ENCODE data around the gene LRP5.

- TF ChIP-seq CTCF (IDR thresholded peaks at IDR 0.05): no peak
- TF ChIP-seq ZBTB21 (CRISPR knock-in tag; IDR thresholded peaks at IDR 0.05; ENCODE audit: borderline replicate concordance): no peak
- TF ChIP-seq, protein P1, sequence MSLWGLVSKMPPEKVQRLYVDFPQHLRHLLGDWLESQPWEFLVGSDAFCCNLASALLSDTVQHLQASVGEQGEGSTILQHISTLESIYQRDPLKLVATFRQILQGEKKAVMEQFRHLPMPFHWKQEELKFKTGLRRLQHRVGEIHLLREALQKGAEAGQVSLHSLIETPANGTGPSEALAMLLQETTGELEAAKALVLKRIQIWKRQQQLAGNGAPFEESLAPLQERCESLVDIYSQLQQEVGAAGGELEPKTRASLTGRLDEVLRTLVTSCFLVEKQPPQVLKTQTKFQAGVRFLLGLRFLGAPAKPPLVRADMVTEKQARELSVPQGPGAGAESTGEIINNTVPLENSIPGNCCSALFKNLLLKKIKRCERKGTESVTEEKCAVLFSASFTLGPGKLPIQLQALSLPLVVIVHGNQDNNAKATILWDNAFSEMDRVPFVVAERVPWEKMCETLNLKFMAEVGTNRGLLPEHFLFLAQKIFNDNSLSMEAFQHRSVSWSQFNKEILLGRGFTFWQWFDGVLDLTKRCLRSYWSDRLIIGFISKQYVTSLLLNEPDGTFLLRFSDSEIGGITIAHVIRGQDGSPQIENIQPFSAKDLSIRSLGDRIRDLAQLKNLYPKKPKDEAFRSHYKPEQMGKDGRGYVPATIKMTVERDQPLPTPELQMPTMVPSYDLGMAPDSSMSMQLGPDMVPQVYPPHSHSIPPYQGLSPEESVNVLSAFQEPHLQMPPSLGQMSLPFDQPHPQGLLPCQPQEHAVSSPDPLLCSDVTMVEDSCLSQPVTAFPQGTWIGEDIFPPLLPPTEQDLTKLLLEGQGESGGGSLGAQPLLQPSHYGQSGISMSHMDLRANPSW (CRISPR knock-in tag; conservative IDR thresholded peaks at IDR 0.05; ENCODE audit: low read depth): no peak
- no peak for TF ChIP-seq JUN (CRISPR knock-in tag; IDR thresholded peaks at IDR 0.05)
- TF ChIP-seq, protein P2, sequence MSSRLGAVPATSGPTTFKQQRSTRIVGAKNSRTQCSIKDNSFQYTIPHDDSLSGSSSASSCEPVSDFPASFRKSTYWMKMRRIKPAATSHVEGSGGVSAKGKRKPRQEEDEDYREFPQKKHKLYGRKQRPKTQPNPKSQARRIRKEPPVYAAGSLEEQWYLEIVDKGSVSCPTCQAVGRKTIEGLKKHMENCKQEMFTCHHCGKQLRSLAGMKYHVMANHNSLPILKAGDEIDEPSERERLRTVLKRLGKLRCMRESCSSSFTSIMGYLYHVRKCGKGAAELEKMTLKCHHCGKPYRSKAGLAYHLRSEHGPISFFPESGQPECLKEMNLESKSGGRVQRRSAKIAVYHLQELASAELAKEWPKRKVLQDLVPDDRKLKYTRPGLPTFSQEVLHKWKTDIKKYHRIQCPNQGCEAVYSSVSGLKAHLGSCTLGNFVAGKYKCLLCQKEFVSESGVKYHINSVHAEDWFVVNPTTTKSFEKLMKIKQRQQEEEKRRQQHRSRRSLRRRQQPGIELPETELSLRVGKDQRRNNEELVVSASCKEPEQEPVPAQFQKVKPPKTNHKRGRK (CRISPR knock-in tag; IDR thresholded peaks at IDR 0.05; ENCODE audit: borderline replicate concordance): no peak
- TF ChIP-seq MLX (CRISPR knock-in tag; IDR thresholded peaks at IDR 0.05): no peak
- no peak for TF ChIP-seq GRHL2 (CRISPR knock-in tag; IDR thresholded peaks at IDR 0.05; ENCODE audit: insufficient replicate concordance, severe bottlenecking)
- TF ChIP-seq, protein P3, sequence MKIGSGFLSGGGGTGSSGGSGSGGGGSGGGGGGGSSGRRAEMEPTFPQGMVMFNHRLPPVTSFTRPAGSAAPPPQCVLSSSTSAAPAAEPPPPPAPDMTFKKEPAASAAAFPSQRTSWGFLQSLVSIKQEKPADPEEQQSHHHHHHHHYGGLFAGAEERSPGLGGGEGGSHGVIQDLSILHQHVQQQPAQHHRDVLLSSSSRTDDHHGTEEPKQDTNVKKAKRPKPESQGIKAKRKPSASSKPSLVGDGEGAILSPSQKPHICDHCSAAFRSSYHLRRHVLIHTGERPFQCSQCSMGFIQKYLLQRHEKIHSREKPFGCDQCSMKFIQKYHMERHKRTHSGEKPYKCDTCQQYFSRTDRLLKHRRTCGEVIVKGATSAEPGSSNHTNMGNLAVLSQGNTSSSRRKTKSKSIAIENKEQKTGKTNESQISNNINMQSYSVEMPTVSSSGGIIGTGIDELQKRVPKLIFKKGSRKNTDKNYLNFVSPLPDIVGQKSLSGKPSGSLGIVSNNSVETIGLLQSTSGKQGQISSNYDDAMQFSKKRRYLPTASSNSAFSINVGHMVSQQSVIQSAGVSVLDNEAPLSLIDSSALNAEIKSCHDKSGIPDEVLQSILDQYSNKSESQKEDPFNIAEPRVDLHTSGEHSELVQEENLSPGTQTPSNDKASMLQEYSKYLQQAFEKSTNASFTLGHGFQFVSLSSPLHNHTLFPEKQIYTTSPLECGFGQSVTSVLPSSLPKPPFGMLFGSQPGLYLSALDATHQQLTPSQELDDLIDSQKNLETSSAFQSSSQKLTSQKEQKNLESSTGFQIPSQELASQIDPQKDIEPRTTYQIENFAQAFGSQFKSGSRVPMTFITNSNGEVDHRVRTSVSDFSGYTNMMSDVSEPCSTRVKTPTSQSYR (CRISPR knock-in tag; IDR thresholded peaks at IDR 0.05): no peak
- TF ChIP-seq ATF1 (CRISPR knock-in tag; IDR thresholded peaks at IDR 0.05): no peak
- no peak for TF ChIP-seq NR3C1 (CRISPR knock-in tag; conservative IDR thresholded peaks at IDR 0.05; ENCODE audit: low read depth)
Measured at GRCh38 chr11:68384530-68385081, 72.2 kb downstream of the LRP5 start.

All from WTC11 (cell line).